ENCODE measurements around the gene FLVCR2. TPM values are rescaled to one million over a fixed set of nuclear protein-coding genes. Genes with fewer than 3 reads are reported as not detected.

The FLVCR2 gene
- total RNA-seq, 1 donor from 2014 or later, result 7.3 TPM

Small RNAs within 50 kb of the gene (small RNA-seq; reads per million reads assigned to genes)
- gene RNA5SP387, result not detected

Other genes starting within 250 kb of the FLVCR2 start
- gene JDP2, start 150.6 kb upstream of the FLVCR2 start, total RNA-seq, result 24.5 TPM
- 1.0 TPM for gene BATF, start 56.2 kb upstream of the FLVCR2 start, total RNA-seq
- gene ERG28, start 82.3 kb downstream of the FLVCR2 start, total RNA-seq, result 2.1 TPM
- gene TTLL5, start 82.6 kb downstream of the FLVCR2 start, total RNA-seq, result 13.6 TPM